Measurements from ENCODE around the gene FOXO1. TPM values are rescaled to one million over a fixed set of nuclear protein-coding genes. Genes with fewer than 3 reads are reported as not detected.

FOXO1 gene
- total RNA-seq, 1 experiment from 2014 or later: 12.2 TPM

GRCh38 chr13:40653527-40654318, 12.7 kb downstream of the FOXO1 start:
- RAD21 ChIA-PET (ENCODE audit: low non-redundant PET in 1 of 2, low total read pairs in 2 of 2, uncharacterized antibody in 2 of 2, unreplicated experiment in 2 of 2): no interaction called here
- TF ChIP-seq YY1 (IDR thresholded peaks at IDR 0.05; ENCODE audit: extremely low read depth, insufficient replicate concordance, low read depth, low read length): no peak
- H3K4me1 ChIP-seq (ENCODE audit: control insufficient read depth in 1 of 2, insufficient read depth in 2 of 2, low read length in 2 of 2): no peaks in the 10 kb centered on the region
- peaks cover 52% of the 10 kb centered on the region for H3K79me2 ChIP-seq (ENCODE audit: insufficient read depth, low read length)
- ATAC-seq: 0 out of 2 replicates have a peak, but pooled peaks have one; percentile 22
- intact Hi-C loops (cut with micrococcal nuclease): no loop called here
- H3K9me2 ChIP-seq (ENCODE audit: insufficient read depth): no peaks in the 10 kb centered on the region
- H3K27ac ChIP-seq (ENCODE audit: low read depth, low read length): no peak overlapping the region
- no TSS peak for BruUV-seq (replicated peaks)
- DNase-seq (ENCODE audit: low read depth, low spot score): no peak
- no peaks in the 10 kb centered on the region for H3K27me3 ChIP-seq (ENCODE audit: insufficient read depth, low read length)
- no peaks in the 10 kb centered on the region for H3K36me3 ChIP-seq (ENCODE audit: control insufficient read depth in 1 of 2, insufficient read depth in 2 of 2, low read length in 2 of 2)
- no peak overlapping the region for H3K4me3 ChIP-seq (replicated peaks in 1 of 2; ENCODE audit: low read depth in 1 of 2, low read length in 2 of 2)
- H3K9ac ChIP-seq (ENCODE audit: low read length): no peak overlapping the region
- H4K20me1 ChIP-seq (ENCODE audit: insufficient read depth): no peaks in the 10 kb centered on the region
- H3K4me2 ChIP-seq (ENCODE audit: low read length): no peak overlapping the region
- no peak overlapping the region for H2AFZ ChIP-seq (ENCODE audit: low read depth, low read length, poor library complexity, severe bottlenecking)
- CTCF ChIA-PET: no interaction called here
- H3K9me3 ChIP-seq (ENCODE audit: control insufficient read depth in 1 of 2, insufficient read depth in 1 of 2, low read depth in 1 of 2, low read length in 2 of 2): no peaks in the 10 kb centered on the region
- POLR2A ChIA-PET: no interaction called here

- Histone ChIP-seq H3K4me3 (replicated peaks in 1 of 2; ENCODE audit: low read depth in 1 of 2, low read length in 2 of 2) (no peak overlapping the region), H3K27me3 (ENCODE audit: insufficient read depth, low read length) (no peaks in the 10 kb centered on the region), H3K79me2 (ENCODE audit: insufficient read depth, low read length) (peaks cover 49% of the 10 kb centered on the region), H3K9ac (ENCODE audit: low read length) (no peak overlapping the region), H3K27ac (ENCODE audit: low read depth, low read length) (no peak overlapping the region), H3K4me1 (ENCODE audit: control insufficient read depth in 1 of 2, insufficient read depth in 2 of 2, low read length in 2 of 2) (no peaks in the 10 kb centered on the region), H3K9me2 (ENCODE audit: insufficient read depth) (no peaks in the 10 kb centered on the region), H3K9me3 (ENCODE audit: control insufficient read depth in 1 of 2, insufficient read depth in 1 of 2, low read depth in 1 of 2, low read length in 2 of 2) (no peaks in the 10 kb centered on the region), H4K20me1 (ENCODE audit: insufficient read depth) (no peaks in the 10 kb centered on the region), H3K36me3 (ENCODE audit: control insufficient read depth in 1 of 2, insufficient read depth in 2 of 2, low read length in 2 of 2) (no peaks in the 10 kb centered on the region), H2AFZ (ENCODE audit: low read depth, low read length, poor library complexity, severe bottlenecking) (no peak overlapping the region), H3K4me2 (ENCODE audit: low read length) (no peak overlapping the region)
- RAD21 ChIA-PET (ENCODE audit: low non-redundant PET in 1 of 2, low total read pairs in 2 of 2, uncharacterized antibody in 2 of 2, unreplicated experiment in 2 of 2): no interaction called here
- CTCF ChIA-PET: no interaction called here
- no peak for ATAC-seq
- intact Hi-C loops (cut with micrococcal nuclease): no loop called here
- BruUV-seq (replicated peaks): no TSS peak
- POLR2A ChIA-PET: no interaction called here
- no peak for DNase-seq (ENCODE audit: low read depth, low spot score)
- TF ChIP-seq POLR2AphosphoS5 (IDR thresholded peaks at IDR 0.05; ENCODE audit: low read depth, low read length) (no peak), CEBPB (IDR thresholded peaks at IDR 0.05; ENCODE audit: low read depth) (no peak), ZBTB33 (IDR thresholded peaks at IDR 0.05; ENCODE audit: extremely low read depth, insufficient replicate concordance, low read length) (no peak), REST (IDR thresholded peaks at IDR 0.05; ENCODE audit: low read depth) (no peak), POLR2A (IDR thresholded peaks at IDR 0.05; ENCODE audit: borderline replicate concordance, extremely low read depth, insufficient read depth, insufficient read length) (no peak), CBX3 (IDR thresholded peaks at IDR 0.05; ENCODE audit: low read depth) (no peak), SP1 (IDR thresholded peaks at IDR 0.05; ENCODE audit: low read depth) (no peak), CTCF (IDR thresholded peaks at IDR 0.05 in 2 of 3, conservative IDR thresholded peaks at IDR 0.05 in 1 of 3; ENCODE audit: borderline replicate concordance in 1 of 3, insufficient read depth in 1 of 3, low read depth in 2 of 3, low read length in 2 of 3) (no peak), ZFX (IDR thresholded peaks at IDR 0.05) (no peak), SIN3A (IDR thresholded peaks at IDR 0.05; ENCODE audit: low read depth) (no peak), MAX (IDR thresholded peaks at IDR 0.05) (no peak)
Observed at GRCh38 chr13:40652588-40652940, 13.9 kb downstream of the FOXO1 start.

Data from HCT116 (cell line).